Epithelial cell of umbilical artery (primary cell): Measurements from ENCODE around the gene KAZN. TPM values are rescaled to one million over a fixed set of nuclear protein-coding genes. Genes with fewer than 3 reads are reported as not detected.

Source experiments
- total RNA-seq: library from RNA; depleted of rRNA; stranded (reverse); fragments of >200 nt; gene quantifications from 2 replicates; pipeline ENCODE4 v1.2.3, GENCODE V29; 2014

KAZN gene
- 0.76 and 0.97 TPM in 2 replicates for total RNA-seq

GRCh38 chr1:14598498-14599182, at the start of gene KAZN:
Gene KAZN, plus strand, starts transcription at chr1:14598685.

GRCh38 chr1:15153184-15153841, 554.8 kb downstream of the KAZN start, which contains the start of gene TMEM51:
Gene TMEM51, plus strand, starts transcription at chr1:15153747. Its CDS starts 61,341 bp downstream, at chr1:15215088.

